LNCaP clone FGC (cell line): ENCODE results near the gene TRIM44.

Experiments
- DNase-seq: peaks from one replicate; pipeline ENCODE4 v3.0.0-alpha.2; 2011; ENCODE audit warnings: low read depth
- H3K4me3 ChIP-seq: 2 replicates; pipeline ENCODE4 v1.5.1; 2011; ENCODE audit warnings: mild to moderate bottlenecking, low read depth, low read length, control low read depth
- TF ChIP-seq, protein P1 (sequence below): IDR thresholded peaks from 2 replicates; pipeline ENCODE4 v1.5.1; 2012; ENCODE audit warnings: mild to moderate bottlenecking; ENCODE audit not compliant: control insufficient read depth, insufficient read depth; ENCODE audit errors: extremely low read depth

TRIM44 gene

DNA sequence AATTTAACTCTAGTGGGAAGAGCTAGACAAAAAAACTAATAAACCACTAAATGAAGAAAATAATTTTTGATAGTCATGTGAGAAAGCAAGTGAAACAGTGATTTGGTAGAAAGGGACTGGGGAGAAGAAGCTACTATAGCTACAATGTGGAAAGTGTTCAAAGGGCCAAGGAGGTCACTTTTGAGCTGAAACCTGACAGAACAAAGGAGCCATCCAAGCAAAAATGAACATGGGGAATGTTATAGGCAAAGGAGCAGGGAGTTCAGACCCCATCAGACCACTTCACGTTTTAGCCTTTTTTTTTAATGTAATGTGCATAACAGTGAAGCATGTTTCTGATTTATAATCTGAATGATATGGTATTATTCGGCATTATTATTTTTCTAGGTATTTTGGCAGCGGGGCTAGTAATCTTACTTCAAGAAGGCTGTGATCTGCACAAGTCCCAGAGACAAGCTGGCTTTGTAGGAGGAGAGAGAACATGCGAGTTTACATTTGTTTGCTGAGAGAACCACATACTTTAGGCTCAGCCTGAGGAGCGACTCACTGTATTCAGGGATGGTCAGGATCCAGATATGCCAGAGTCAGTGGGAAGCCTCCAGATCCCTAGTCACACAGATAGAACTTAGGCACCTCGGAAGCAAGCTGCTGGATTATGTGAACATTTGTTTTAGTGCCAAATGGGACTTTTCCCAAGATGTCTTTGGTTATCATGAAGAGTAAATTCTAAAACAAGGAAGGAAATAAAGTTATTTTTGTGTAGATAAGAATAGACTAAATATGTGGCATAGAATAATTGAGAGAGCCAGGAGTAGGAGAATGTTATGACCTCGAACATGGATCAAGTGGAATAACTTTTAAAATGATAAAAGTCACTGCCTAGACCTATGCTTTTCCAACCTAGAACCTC lies 118.6 kb downstream of the TRIM44 start:
- TF ChIP-seq, protein P1, sequence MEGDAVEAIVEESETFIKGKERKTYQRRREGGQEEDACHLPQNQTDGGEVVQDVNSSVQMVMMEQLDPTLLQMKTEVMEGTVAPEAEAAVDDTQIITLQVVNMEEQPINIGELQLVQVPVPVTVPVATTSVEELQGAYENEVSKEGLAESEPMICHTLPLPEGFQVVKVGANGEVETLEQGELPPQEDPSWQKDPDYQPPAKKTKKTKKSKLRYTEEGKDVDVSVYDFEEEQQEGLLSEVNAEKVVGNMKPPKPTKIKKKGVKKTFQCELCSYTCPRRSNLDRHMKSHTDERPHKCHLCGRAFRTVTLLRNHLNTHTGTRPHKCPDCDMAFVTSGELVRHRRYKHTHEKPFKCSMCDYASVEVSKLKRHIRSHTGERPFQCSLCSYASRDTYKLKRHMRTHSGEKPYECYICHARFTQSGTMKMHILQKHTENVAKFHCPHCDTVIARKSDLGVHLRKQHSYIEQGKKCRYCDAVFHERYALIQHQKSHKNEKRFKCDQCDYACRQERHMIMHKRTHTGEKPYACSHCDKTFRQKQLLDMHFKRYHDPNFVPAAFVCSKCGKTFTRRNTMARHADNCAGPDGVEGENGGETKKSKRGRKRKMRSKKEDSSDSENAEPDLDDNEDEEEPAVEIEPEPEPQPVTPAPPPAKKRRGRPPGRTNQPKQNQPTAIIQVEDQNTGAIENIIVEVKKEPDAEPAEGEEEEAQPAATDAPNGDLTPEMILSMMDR, result no peak
- no peak for DNase-seq
- H3K4me3 ChIP-seq, result no peak overlapping the region

DNA sequence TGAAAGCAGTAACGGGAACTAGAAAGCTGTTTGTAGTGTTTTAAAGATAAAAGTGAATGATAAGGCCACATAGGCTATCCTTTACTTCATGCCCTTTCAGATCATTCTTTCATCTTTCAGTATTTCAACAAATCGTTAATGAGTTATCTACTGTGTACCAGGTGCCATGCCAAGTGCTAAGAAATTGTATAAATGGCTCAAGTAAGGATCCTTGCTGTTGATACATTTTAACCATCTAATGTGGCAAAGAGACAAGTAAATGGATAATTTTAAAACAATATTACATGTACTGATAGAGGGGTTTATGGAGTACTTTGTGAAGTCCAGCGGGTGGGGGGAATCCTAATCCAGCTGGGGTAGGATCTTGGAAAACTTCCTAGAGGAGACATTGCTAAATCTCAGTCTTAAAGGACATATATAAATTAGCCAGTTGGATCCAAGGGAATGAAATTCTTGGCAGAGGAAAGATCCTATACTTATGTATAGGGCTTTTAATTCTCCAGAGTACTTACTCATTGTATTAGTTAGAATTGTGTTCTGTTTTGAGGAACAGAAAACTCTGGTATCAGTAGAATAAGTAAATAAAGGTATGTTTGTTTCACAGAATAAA lies 119.4 kb downstream of the TRIM44 start:
- no peak for DNase-seq
- TF ChIP-seq, protein P1, result no peak

DNA sequence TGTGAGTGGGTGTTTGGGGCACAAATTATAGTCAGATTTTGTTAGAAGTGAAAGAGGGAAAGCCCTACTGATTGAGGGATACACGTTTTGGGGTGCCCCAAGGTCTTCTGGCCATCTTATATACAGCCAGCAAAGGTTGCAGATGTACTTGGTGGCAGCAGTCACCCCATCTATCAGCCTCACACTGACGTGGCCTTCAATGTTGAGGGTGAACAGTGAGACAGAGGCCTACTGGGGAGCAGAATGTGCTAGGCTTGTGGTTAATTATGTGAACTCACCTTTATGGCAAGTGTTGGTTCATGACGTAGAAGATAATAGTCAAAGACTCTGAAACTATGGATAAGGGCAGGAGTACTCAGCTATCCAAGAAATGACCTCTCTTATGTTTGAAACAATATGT lies 121.2 kb downstream of the TRIM44 start:
- TF ChIP-seq, protein P1, result no peak
- no peak for DNase-seq
- H3K4me3 ChIP-seq, result no peak overlapping the region

More for the DNA sequence above, 119.4 kb downstream of the TRIM44 start:
- H3K4me3 ChIP-seq, result no peak overlapping the region

DNA sequence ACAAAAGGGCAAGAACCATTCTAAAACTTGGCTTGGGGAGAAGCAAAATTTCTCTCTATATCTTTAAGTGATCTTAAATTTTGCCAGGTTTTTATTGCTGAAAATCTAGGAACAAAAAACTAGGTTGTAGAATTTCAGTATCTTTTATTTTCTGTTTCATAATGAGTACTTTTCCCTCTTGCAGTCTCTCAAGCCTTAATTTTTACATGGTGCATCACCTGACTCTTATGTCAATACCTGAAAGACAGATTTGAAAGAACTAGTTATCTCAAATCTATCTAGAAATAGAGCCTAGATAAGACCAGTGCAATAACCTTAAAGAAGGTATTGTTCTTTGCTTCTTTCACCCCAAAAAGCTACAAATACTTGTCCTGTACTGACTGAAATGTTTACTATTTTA lies 122.1 kb downstream of the TRIM44 start:
- no peak for DNase-seq
- TF ChIP-seq, protein P1, result no peak
- H3K4me3 ChIP-seq, result no peak overlapping the region

DNA sequence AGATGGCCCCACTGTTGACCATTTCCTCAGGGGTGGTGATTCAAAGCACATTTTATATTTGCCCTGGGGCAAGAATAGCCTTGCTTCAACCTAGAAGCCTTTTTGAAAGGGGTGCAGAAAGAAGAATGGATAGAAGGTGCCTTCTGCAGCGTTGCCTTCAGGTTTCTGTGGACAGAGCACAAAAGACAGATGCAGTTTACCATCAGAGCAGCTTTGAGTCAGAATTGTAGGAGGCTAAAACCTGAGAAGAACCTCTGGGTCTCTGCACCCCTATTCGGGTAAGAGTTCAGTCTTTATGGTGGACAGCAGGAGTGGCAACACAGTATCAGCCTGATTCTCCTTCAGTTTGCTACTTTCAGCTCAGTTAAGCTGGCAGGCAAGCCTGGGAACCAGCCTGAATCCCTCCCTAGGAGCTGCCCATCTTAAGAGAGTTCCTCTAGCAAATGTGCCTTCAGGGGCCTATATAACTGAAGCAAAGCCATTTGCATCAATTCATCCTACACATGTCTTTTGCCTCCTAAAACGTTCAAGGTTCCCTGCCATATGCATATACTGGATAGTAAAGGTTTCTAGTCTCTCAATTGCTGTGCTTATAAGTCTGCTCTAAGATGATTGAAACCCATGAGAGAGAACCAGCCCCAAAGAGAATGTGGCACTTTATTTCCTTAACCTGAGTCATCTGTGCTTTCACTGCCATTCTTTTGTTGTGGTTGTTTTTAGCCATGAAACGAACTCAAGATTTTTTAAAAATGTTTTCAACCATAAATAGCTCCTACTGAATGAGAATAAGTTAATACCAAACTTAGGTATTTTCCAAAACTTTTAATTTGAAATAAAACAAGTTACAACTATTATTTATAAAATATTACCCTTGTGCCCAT lies 123.0 kb downstream of the TRIM44 start:
- DNase-seq, result no peak
- TF ChIP-seq, protein P1, result no peak
- no peak overlapping the region for H3K4me3 ChIP-seq

DNA sequence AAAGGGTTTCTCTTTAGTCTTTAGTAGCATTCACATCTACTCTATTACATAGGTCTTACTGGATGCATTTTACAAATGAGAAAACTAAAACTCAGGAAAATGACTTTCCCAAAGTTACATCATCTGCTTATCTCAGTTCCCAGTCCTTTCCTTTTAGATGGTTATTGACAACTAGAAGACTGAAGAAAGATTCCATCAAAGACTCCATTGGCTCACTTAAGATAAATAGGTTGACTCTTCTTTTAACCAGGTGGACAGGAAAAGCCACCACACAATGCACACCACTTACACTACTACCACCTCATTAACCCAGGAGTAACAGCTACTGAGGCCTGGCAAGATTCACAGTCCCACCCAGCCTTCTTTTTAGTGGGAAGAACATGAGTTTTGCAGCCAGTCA lies 123.6 kb downstream of the TRIM44 start:
- no peak for DNase-seq
- H3K4me3 ChIP-seq, result no peak overlapping the region
- TF ChIP-seq, protein P1, result no peak
